PC-9 (cell line): Measurements from ENCODE around the gene EPHA3. TPM values are rescaled to one million over a fixed set of nuclear protein-coding genes. Genes with fewer than 3 reads are reported as not detected.

Source experiments
- BruUV-seq: library from RNA; stranded (reverse); fragments of 400-500 nt; replicated peaks from 2 replicates; lab custom pipeline; 2021; lab: Mats Ljungman, UMichigan
- CTCF ChIA-PET: fragments of 300-600 bp; sonication (Branson Sonifier 250); formaldehyde crosslinking; loops from one replicate; lab custom pipeline; 2022; ENCODE audit warnings: antibody characterized with exemption; lab: Charles Lee
- POLR2A ChIA-PET: fragments of 300-600 bp; sonication (Branson Sonifier 250); formaldehyde crosslinking; loops from one replicate; lab custom pipeline; 2022; ENCODE audit warnings: antibody characterized with exemption; ENCODE audit not compliant: unreplicated experiment; lab: Charles Lee
- DNase-seq, 2 experiments: peaks; one replicate each; pipeline versions ENCODE4 v3.0.0 to v3.0.0-alpha.2; 2015 to 2022; ENCODE audit warnings: mixed read lengths in 1 of 2
- H2AFZ ChIP-seq: fragments of 200-600 bp; sonication (generic); 2 replicates; pipeline ENCODE4 v1.8.1; 2017; ENCODE audit warnings: antibody characterized with exemption
- H3F3A ChIP-seq: fragments of 200-600 bp; sonication (generic); 2 replicates; pipeline ENCODE4 v1.8.1; 2017; ENCODE audit warnings: antibody characterized with exemption, mild to moderate bottlenecking, low read depth; ENCODE audit not compliant: insufficient read depth
- H3K27ac ChIP-seq: fragments of 200-600 bp; sonication (generic); 2 replicates; pipeline ENCODE4 v1.6.1; 2016; ENCODE audit warnings: mixed run types
- H3K27me3 ChIP-seq: fragments of 200-600 bp; sonication (generic); 2 replicates; pipeline ENCODE4 v1.6.1; 2016; ENCODE audit warnings: low read depth, mixed run types; ENCODE audit not compliant: insufficient read depth
- H3K36me3 ChIP-seq: fragments of 200-600 bp; sonication (generic); 2 replicates; pipeline ENCODE4 v1.6.1; 2016; ENCODE audit warnings: low read depth, mixed run types
- H3K4me1 ChIP-seq: fragments of 200-600 bp; sonication (generic); replicated peaks from 2 replicates; pipeline ENCODE4 v1.6.1; 2016; ENCODE audit warnings: mixed run types; ENCODE audit not compliant: insufficient read depth
- H3K4me2 ChIP-seq: fragments of 200-600 bp; sonication (generic); 2 replicates; pipeline ENCODE4 v1.6.1; 2017; ENCODE audit warnings: mixed run types
- H3K4me3 ChIP-seq: fragments of 200-600 bp; sonication (generic); 2 replicates; pipeline ENCODE4 v1.6.1; 2016; ENCODE audit warnings: mixed run types
- H3K79me2 ChIP-seq: fragments of 200-600 bp; sonication (generic); 2 replicates; pipeline ENCODE4 v1.6.1; 2017; ENCODE audit warnings: low read depth, mixed run types
- H3K9me2 ChIP-seq: fragments of 200-600 bp; sonication (generic); 2 replicates; pipeline ENCODE4 v1.8.1; 2017; ENCODE audit warnings: mild to moderate bottlenecking; ENCODE audit not compliant: insufficient read depth
- H3K9me3 ChIP-seq: fragments of 200-600 bp; sonication (generic); 2 replicates; pipeline ENCODE4 v1.8.1; 2016; ENCODE audit warnings: low read depth; ENCODE audit not compliant: insufficient read depth
- H4K20me1 ChIP-seq: fragments of 200-600 bp; sonication (generic); 2 replicates; pipeline ENCODE4 v1.8.1; 2017; ENCODE audit not compliant: insufficient read depth
- EZH2 ChIP-seq: fragments of 200-600 bp; sonication (generic); IDR thresholded peaks from 2 replicates; pipeline ENCODE4 v1.8.0; 2017; ENCODE audit warnings: antibody characterized with exemption, low read depth
- intact Hi-C: fragments of 100-400 bp; cut with micrococcal nuclease; formaldehyde crosslinking; loops from one replicate; pipeline ENCODE4 v1.10.0; 2022; ENCODE audit not compliant: unreplicated experiment
- total RNA-seq: library from RNA; stranded (reverse); gene quantifications from 2 replicates; pipeline ENCODE4 v1.2.3, GENCODE V29; 2021
- TF ChIP-seq, protein P1 (sequence below): fragments of 200-600 bp; sonication (generic); conservative IDR thresholded peaks from 2 replicates; pipeline ENCODE4 v1.6.1; 2017; ENCODE audit warnings: mixed run types, antibody characterized with exemption, mild to moderate bottlenecking, moderate library complexity

Gene EPHA3
- total RNA-seq, 1 experiment from 2014 or later = not detected

DNA sequence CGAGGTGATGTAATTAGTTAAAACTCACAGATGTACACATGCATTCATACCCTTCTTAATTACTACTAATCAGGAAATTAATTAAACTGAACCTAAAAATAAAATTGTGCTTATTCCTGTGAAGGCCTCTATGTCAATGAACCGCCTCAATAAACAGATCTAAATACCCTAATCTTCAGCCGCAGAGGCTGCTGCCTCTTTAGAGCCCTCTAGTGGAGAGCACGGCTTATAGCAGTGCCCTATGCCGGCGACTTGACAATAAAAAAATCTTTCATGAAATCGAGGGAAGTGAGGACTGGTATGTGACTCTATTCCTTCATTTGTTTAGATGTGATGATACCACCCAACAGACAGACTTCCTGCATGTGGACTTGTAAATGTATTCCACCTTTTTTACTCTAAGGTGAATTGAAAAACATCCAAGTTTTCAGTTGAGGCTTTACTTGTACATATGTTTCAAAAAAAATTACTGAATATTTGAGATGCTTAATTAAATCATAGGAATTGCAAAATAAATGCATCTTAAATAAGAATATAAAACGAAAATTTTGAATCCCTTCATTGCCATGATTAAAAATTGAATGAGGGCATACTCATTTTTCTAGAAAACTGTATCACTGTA lies 8.3 kb upstream of the EPHA3 start:
- no peak overlapping the region for H3K4me2 ChIP-seq
- CTCF ChIA-PET = interaction anchor here (0.7 kb wide), 1 partner anchor 10 kb away, joined by 3 read pairs; no protein-coding TSS in a partner anchor
- no TSS peak for BruUV-seq
- no peaks in the 10 kb centered on the region for H3F3A ChIP-seq
- H2AFZ ChIP-seq = no peak overlapping the region
- H3K27me3 ChIP-seq = no peaks in the 10 kb centered on the region
- no peaks in the 10 kb centered on the region for H3K4me1 ChIP-seq
- H3K4me3 ChIP-seq = no peak overlapping the region
- H3K27ac ChIP-seq = no peak overlapping the region
- H3K9me2 ChIP-seq = no peaks in the 10 kb centered on the region
- no peaks in the 10 kb centered on the region for H3K9me3 ChIP-seq
- no peaks in the 10 kb centered on the region for H3K79me2 ChIP-seq
- TF ChIP-seq, protein P1, sequence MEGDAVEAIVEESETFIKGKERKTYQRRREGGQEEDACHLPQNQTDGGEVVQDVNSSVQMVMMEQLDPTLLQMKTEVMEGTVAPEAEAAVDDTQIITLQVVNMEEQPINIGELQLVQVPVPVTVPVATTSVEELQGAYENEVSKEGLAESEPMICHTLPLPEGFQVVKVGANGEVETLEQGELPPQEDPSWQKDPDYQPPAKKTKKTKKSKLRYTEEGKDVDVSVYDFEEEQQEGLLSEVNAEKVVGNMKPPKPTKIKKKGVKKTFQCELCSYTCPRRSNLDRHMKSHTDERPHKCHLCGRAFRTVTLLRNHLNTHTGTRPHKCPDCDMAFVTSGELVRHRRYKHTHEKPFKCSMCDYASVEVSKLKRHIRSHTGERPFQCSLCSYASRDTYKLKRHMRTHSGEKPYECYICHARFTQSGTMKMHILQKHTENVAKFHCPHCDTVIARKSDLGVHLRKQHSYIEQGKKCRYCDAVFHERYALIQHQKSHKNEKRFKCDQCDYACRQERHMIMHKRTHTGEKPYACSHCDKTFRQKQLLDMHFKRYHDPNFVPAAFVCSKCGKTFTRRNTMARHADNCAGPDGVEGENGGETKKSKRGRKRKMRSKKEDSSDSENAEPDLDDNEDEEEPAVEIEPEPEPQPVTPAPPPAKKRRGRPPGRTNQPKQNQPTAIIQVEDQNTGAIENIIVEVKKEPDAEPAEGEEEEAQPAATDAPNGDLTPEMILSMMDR = peak; percentile 90
- TF ChIP-seq EZH2 = no peak
- DNase-seq = peak; percentile 35 to 40
- no peaks in the 10 kb centered on the region for H3K36me3 ChIP-seq
- POLR2A ChIA-PET = no interaction called here
- intact Hi-C loops = loop anchor here (5.0 to 10.0 kb wide), 3 partner anchors 882 to 996 kb away; no protein-coding TSS in a partner anchor
- H4K20me1 ChIP-seq = no peaks in the 10 kb centered on the region

DNA sequence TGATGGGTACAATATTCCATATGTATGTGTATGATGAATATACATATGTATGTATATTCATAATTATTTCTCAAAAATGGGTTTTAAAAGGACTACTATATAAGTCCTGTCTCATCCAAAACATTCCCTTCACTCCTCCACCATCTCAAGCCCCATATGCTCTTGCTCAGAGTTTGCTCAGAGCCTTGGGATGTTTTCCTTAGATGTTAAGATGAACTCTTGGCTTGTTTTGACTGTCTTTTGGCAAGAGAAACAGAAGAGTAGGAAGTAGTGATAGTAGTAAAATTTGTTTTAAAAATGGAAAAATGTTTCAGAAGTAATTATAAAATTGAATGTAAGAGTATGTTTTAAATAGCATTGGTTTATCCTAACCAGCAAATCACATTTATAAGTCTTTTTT lies 6.2 kb upstream of the EPHA3 start:
- Histone ChIP-seq H3K4me2 (no peak overlapping the region), H3K9me3 (no peaks in the 10 kb centered on the region), H3K36me3 (no peaks in the 10 kb centered on the region), H4K20me1 (no peaks in the 10 kb centered on the region), H3F3A (no peaks in the 10 kb centered on the region), H3K79me2 (no peaks in the 10 kb centered on the region), H3K9me2 (no peaks in the 10 kb centered on the region), H3K4me1 (no peaks in the 10 kb centered on the region), H3K4me3 (no peak overlapping the region), H3K27ac (no peak overlapping the region), H2AFZ (no peak overlapping the region), H3K27me3 (no peaks in the 10 kb centered on the region)
- POLR2A ChIA-PET = no interaction called here
- DNase-seq = no peak
- no TSS peak for BruUV-seq
- CTCF ChIA-PET = no interaction called here
- intact Hi-C loops = no loop called here
- TF ChIP-seq, protein P1 = no peak

DNA sequence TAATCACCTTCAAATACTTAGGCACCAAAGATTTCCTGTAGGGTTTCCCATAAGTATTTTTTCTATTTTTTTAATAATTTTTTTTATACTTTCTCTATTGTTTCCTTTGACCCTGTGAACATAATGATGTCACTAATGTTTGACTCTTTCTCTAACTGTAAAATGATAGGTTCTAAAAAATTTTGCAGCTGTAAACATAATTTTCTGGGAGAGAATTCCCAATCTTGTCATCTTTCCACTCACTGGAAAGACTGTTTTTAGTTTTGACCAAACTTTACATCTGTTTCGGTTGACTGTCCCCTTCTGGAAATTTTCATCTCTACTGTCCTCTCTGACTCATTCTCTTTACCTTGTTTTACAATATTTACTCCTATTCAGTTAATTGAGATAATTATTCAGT lies 5.5 kb upstream of the EPHA3 start:
- intact Hi-C loops = no loop called here
- Histone ChIP-seq H3K4me2 (no peak overlapping the region), H3K36me3 (no peaks in the 10 kb centered on the region), H3K27ac (no peak overlapping the region), H3K4me1 (no peaks in the 10 kb centered on the region), H3K79me2 (no peaks in the 10 kb centered on the region), H3K27me3 (no peaks in the 10 kb centered on the region), H3F3A (no peaks in the 10 kb centered on the region), H3K9me3 (no peaks in the 10 kb centered on the region), H2AFZ (no peak overlapping the region), H4K20me1 (no peaks in the 10 kb centered on the region), H3K9me2 (no peaks in the 10 kb centered on the region), H3K4me3 (no peak overlapping the region)
- TF ChIP-seq EZH2 = no peak
- TF ChIP-seq, protein P1 = no peak
- no TSS peak for BruUV-seq
- ChIA-PET POLR2A (no interaction called here), CTCF (no interaction called here)
- no peak for DNase-seq
